A549 (cell line): ENCODE data around the gene CALML5. TPM values are rescaled to one million over a fixed set of nuclear protein-coding genes. Genes with fewer than 3 reads are reported as not detected.

ENCODE experiments used
- ATAC-seq, 2 experiments: fragments of 200-7000 bp in 1 of 2; fragments of >200 bp in 1 of 2; cut with Nextera tagmentation in 1 of 2; cut with Tn5 transposase in 1 of 2; 3 replicates each; pipeline versions ENCODE4 v1.8.0 to v1.9.1; 2018 to 2020; ENCODE audit warnings: mild to moderate bottlenecking in 1 of 2, moderate library complexity in 1 of 2
- CTCF ChIA-PET: fragments of 300-600 bp; sonication (Branson Sonifier 250); formaldehyde crosslinking; extraction: SDS; loops from one replicate; lab custom pipeline; 2021; ENCODE audit warnings: antibody characterized with exemption, inconsistent platforms; lab: Yijun Ruan, JAX
- POLR2A ChIA-PET: fragments of 350-600 bp; formaldehyde crosslinking; extraction: SDS; loops from one replicate; lab custom pipeline; 2021; ENCODE audit warnings: antibody characterized with exemption, inconsistent platforms; lab: Yijun Ruan, JAX
- DNase-seq, 2 experiments: peaks; one replicate each; pipeline versions ENCODE4 v3.0.0 to v3.0.0-alpha.2; 2011 to 2016; ENCODE audit warnings: low read depth in 1 of 2, low spot score in 1 of 2
- FAIRE-seq: peaks from 2 replicates; lab custom pipeline; 2011; peaks lifted over from hg19 to GRCh38; lab: Jason Lieb, UNC
- H3K27ac ChIP-seq, 2 experiments: fragments of >200 bp; sonication (Bioruptor Twin); formaldehyde crosslinking; 3 replicates each; pipeline ENCODE4 v1.5.1; 2016 to 2017
- H3K4me1 ChIP-seq: fragments of >200 bp; sonication (Bioruptor Twin); formaldehyde crosslinking; 3 replicates; pipeline ENCODE4 v1.6.1; 2016
- H3K4me2 ChIP-seq: fragments of >200 bp; sonication (Bioruptor Twin); formaldehyde crosslinking; 3 replicates; pipeline ENCODE4 v1.6.1; 2016
- H3K4me3 ChIP-seq: fragments of >200 bp; sonication (Bioruptor Twin); formaldehyde crosslinking; 3 replicates; pipeline ENCODE4 v1.5.1; 2016
- H3K9me3 ChIP-seq: fragments of >200 bp; sonication (Bioruptor Twin); formaldehyde crosslinking; 3 replicates; pipeline ENCODE4 v1.6.1; 2016
- ATOH8 ChIP-seq: fragments of 250-450 bp; sonication (Bioruptor Pico); IDR thresholded peaks from 2 replicates; pipeline ENCODE4 v1.5.0; 2020; ENCODE audit warnings: low read depth, mild to moderate bottlenecking, moderate library complexity
- CHD4 ChIP-seq: fragments of 200-600 bp; sonication (generic); IDR thresholded peaks from 2 replicates; pipeline ENCODE4 v1.6.1; 2016; ENCODE audit warnings: antibody characterized with exemption, mild to moderate bottlenecking, borderline replicate concordance
- EHMT2 ChIP-seq: fragments of 200-600 bp; sonication (generic); IDR thresholded peaks from 2 replicates; pipeline ENCODE4 v1.6.1; 2016; ENCODE audit warnings: antibody characterized with exemption, low read depth, mild to moderate bottlenecking, moderate library complexity
- FOXS1 ChIP-seq: fragments of 250-450 bp; sonication (Bioruptor Pico); IDR thresholded peaks from 2 replicates; pipeline ENCODE4 v1.5.0; 2020; ENCODE audit warnings: mild to moderate bottlenecking, moderate library complexity
- HDAC2 ChIP-seq: fragments of 200-600 bp; sonication (generic); IDR thresholded peaks from 2 replicates; pipeline ENCODE4 v1.6.1; 2016
- HEYL ChIP-seq: fragments of 250-450 bp; sonication (Bioruptor Pico); IDR thresholded peaks from 2 replicates; pipeline ENCODE4 v1.8.0; 2021; ENCODE audit warnings: mild to moderate bottlenecking, moderate library complexity
- HMGXB4 ChIP-seq: fragments of 250-450 bp; sonication (Bioruptor Pico); IDR thresholded peaks from 2 replicates; pipeline ENCODE4 v1.5.0; 2021; ENCODE audit warnings: mild to moderate bottlenecking, moderate library complexity, borderline replicate concordance
- HOXA7 ChIP-seq: fragments of 250-450 bp; sonication (Bioruptor Pico); IDR thresholded peaks from 2 replicates; pipeline ENCODE4 v1.5.0; 2020; ENCODE audit warnings: mild to moderate bottlenecking, moderate library complexity
- KDM1A ChIP-seq: fragments of 200-600 bp; sonication (generic); IDR thresholded peaks from 2 replicates; pipeline ENCODE4 v1.6.1; 2016; ENCODE audit warnings: low read depth, mild to moderate bottlenecking
- MAZ ChIP-seq: fragments of 150-350 bp; IDR thresholded peaks from 2 replicates; pipeline ENCODE4 v1.6.1; 2014; ENCODE audit warnings: antibody characterized with exemption, low read depth, low read length, borderline replicate concordance
- MYC ChIP-seq: IDR thresholded peaks from 2 replicates; pipeline ENCODE4 v1.6.1; 2012; ENCODE audit warnings: mild to moderate bottlenecking, inconsistent platforms, low read length, improper control_type of control experiment, borderline replicate concordance
- NPAS2 ChIP-seq: fragments of 250-450 bp; sonication (Bioruptor Pico); IDR thresholded peaks from 2 replicates; pipeline ENCODE4 v1.8.0; 2022; ENCODE audit warnings: mild to moderate bottlenecking, moderate library complexity, borderline replicate concordance
- PHF8 ChIP-seq: fragments of 200-600 bp; sonication (generic); IDR thresholded peaks from 2 replicates; pipeline ENCODE4 v1.6.1; 2016; ENCODE audit warnings: low read depth, mild to moderate bottlenecking, antibody characterized with exemption, moderate library complexity, borderline replicate concordance
- POLR2AphosphoS2 ChIP-seq: conservative IDR thresholded peaks from 2 replicates; pipeline ENCODE4 v1.6.1; 2012; ENCODE audit warnings: low read length, improper control_type of control experiment, inconsistent platforms
- REST ChIP-seq: fragments of 200-600 bp; sonication (generic); IDR thresholded peaks from 2 replicates; pipeline ENCODE4 v1.6.1; 2016; ENCODE audit warnings: antibody characterized with exemption, mild to moderate bottlenecking, moderate library complexity
- SREBF2 ChIP-seq: fragments of 450-650 bp; IDR thresholded peaks from 2 replicates; pipeline ENCODE4 v1.6.1; 2014; ENCODE audit warnings: mild to moderate bottlenecking, moderate library complexity
- TFCP2L1 ChIP-seq: fragments of 250-450 bp; sonication (Bioruptor Pico); IDR thresholded peaks from 2 replicates; pipeline ENCODE4 v1.5.0; 2021; ENCODE audit warnings: mild to moderate bottlenecking
- ZFP36 ChIP-seq: fragments of 450-650 bp; IDR thresholded peaks from 2 replicates; pipeline ENCODE4 v1.6.1; 2014; ENCODE audit warnings: borderline replicate concordance; ENCODE audit not compliant: partially characterized antibody
- ZNF302 ChIP-seq: fragments of 250-450 bp; sonication (Bioruptor Pico); IDR thresholded peaks from 2 replicates; pipeline ENCODE4 v1.9.0; 2021; ENCODE audit warnings: inconsistent platforms, mild to moderate bottlenecking, moderate library complexity
- WGBS: methylation state at CpG from one replicate; pipeline ENCODE4 v1.1.6; 2017; ENCODE audit errors: missing lambda C conversion rate; 5-methylcytosine and 5-hydroxymethylcytosine counted together
- polyA plus RNA-seq, 4 experiments: library from polyadenylated mRNA; depleted of rRNA in 3 of 4; stranded (reverse); fragments of >200 nt; fragmentation: RNase III in 1 of 4; extraction: RNeasy Plus Mini Kit Qiagen cat#74134 plus additional on column Dnase treatment in 1 of 4; gene quantifications; 2 replicates in 3 of 4; 3 replicates in 1 of 4; pipeline ENCODE4 v1.2.3, GENCODE V29; 2011 to 2017

CALML5 gene
- polyA plus RNA-seq, 2 of the 4 experiments (the other 2 are of a cell fraction): not detected

GRCh38 chr10:5542100-5542499, 42.7 kb upstream of the CALML5 start:
- ATAC-seq (no peak), FAIRE-seq (no peak)
- peaks cover 34% of the 10 kb centered on the region for H3K4me1 ChIP-seq
- H3K4me3 ChIP-seq: no peak overlapping the region
- no peak overlapping the region for H3K4me2 ChIP-seq
- TF ChIP-seq SREBF2 (no peak), CHD4 (no peak), HDAC2 (0 out of 2 replicates have a peak, but pooled peaks have one; percentile 64), KDM1A (peak; percentile 46; the same call in 1 of the 2 replicates), EHMT2 (no peak), ATOH8 (no peak), POLR2AphosphoS2 (no peak), MYC (no peak), TFCP2L1 (CRISPR knock-in tag) (no peak), MAZ (no peak)
- TF ChIP-seq, all 56 proteins: peak for 2
- no peak overlapping the region for H3K27ac ChIP-seq
- CTCF ChIA-PET: no interaction called here
- 90% methylated on average over 1 of the region's 1 CpG for WGBS
- peaks cover 43% of the 10 kb centered on the region for H3K9me3 ChIP-seq
- POLR2A ChIA-PET: interaction anchor here (0.6 kb wide), 1 partner anchor 146 kb away, joined by 8 read pairs; no protein-coding TSS in a partner anchor
- no peak for DNase-seq

DNA sequence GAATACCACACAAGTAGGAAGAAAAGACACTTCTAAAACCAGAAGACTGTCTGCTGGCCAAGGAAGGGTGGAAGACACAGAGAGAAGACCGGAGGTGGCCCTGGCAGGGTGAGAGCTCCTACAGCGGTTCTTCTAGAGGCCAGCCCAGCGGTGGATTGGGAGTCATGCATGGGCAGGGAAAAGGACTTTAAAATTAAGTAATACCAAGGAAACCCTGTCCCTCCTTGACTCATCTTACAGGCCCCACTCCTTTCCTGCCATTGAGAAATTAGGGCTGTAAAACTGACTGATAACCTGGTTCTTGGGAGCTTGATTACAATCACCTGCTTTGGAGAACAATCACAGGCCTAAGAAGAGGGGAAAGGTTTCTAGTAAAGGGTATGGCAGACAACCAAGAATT, 41.5 kb upstream of the CALML5 start:
- no peak for FAIRE-seq
- no peak overlapping the region for H3K27ac ChIP-seq
- no peak overlapping the region for H3K4me2 ChIP-seq
- peaks cover 43% of the 10 kb centered on the region for H3K9me3 ChIP-seq
- no peak for DNase-seq
- peaks cover 22% of the 10 kb centered on the region for H3K4me1 ChIP-seq
- CTCF ChIA-PET: no interaction called here
- no peak for ATAC-seq
- TF ChIP-seq REST (no peak), PHF8 (no peak), HMGXB4 (CRISPR knock-in tag) (no peak), HEYL (CRISPR knock-in tag) (no peak), HOXA7 (CRISPR knock-in tag) (no peak), HDAC2 (no peak), NPAS2 (CRISPR knock-in tag) (no peak), EHMT2 (no peak), ZFP36 (no peak), FOXS1 (no peak), ZNF302 (CRISPR knock-in tag) (no peak)
- 94% methylated on average over 3 of the region's 3 CpGs for WGBS
- H3K4me3 ChIP-seq: no peak overlapping the region
- POLR2A ChIA-PET: no interaction called here
